Mesenchymal stem cell (in vitro differentiated cells and primary cell): ENCODE data around the gene SCFD2.

Experiments
- DNase-seq: peaks from one replicate; pipeline ENCODE4 v3.0.0-alpha.2; 2013
- H2AFZ ChIP-seq: one replicate; pipeline ENCODE4 v1.6.1; 2013; ENCODE audit warnings: low read depth, mild to moderate bottlenecking, control low read depth, inconsistent platforms, low read length, moderate library complexity
- H2AK5ac ChIP-seq: 2 replicates; pipeline ENCODE4 v1.6.1; 2013; ENCODE audit warnings: low read length, moderate library complexity, mild to moderate bottlenecking, inconsistent platforms; ENCODE audit not compliant: severe bottlenecking
- H2BK120ac ChIP-seq: one replicate; pipeline ENCODE4 v1.6.1; 2013; ENCODE audit warnings: low read depth, mild to moderate bottlenecking, inconsistent platforms, low read length, moderate library complexity
- H2BK12ac ChIP-seq, 2 experiments: one replicate each; pipeline ENCODE4 v1.6.1; 2013; ENCODE audit warnings: inconsistent platforms in 2 of 2, low read length in 2 of 2, mild to moderate bottlenecking in 2 of 2, moderate library complexity in 2 of 2, control low read depth in 1 of 2
- H2BK15ac ChIP-seq: one replicate; pipeline ENCODE4 v1.6.1; 2013; ENCODE audit warnings: mild to moderate bottlenecking, low read depth, inconsistent platforms; ENCODE audit not compliant: poor library complexity, severe bottlenecking
- H2BK5ac ChIP-seq: 2 replicates; pipeline ENCODE4 v1.6.1; 2013; ENCODE audit warnings: low read depth, mild to moderate bottlenecking, low read length, control low read depth, inconsistent platforms; ENCODE audit not compliant: poor library complexity, severe bottlenecking
- H3K14ac ChIP-seq, 2 experiments: one replicate each; pipeline ENCODE4 v1.6.1; 2013; ENCODE audit warnings: inconsistent platforms in 2 of 2, low read length in 2 of 2, control low read depth in 1 of 2, mild to moderate bottlenecking in 1 of 2, moderate library complexity in 1 of 2
- H3K18ac ChIP-seq, 2 experiments: one replicate each; pipeline ENCODE4 v1.6.1; 2013; ENCODE audit warnings: inconsistent platforms in 2 of 2, low read length in 2 of 2, control low read depth in 1 of 2, low read depth in 1 of 2, mild to moderate bottlenecking in 1 of 2
- H3K23ac ChIP-seq, 2 experiments: one replicate each; pipeline ENCODE4 v1.6.1; 2013; ENCODE audit warnings: inconsistent platforms in 2 of 2, low read length in 2 of 2, mild to moderate bottlenecking in 2 of 2, moderate library complexity in 2 of 2, control low read depth in 1 of 2
- H3K27ac ChIP-seq: 2 replicates; pipeline ENCODE4 v1.5.1; 2013; ENCODE audit warnings: mild to moderate bottlenecking, moderate library complexity, low read length, control low read depth, inconsistent platforms; ENCODE audit not compliant: poor library complexity, severe bottlenecking
- H3K27me3 ChIP-seq, 2 experiments: 2 replicates each; pipeline versions ENCODE4 v1.6.1 to v1.7.0; 2013; ENCODE audit warnings: low read length in 2 of 2, mild to moderate bottlenecking in 2 of 2, moderate library complexity in 2 of 2, control low read depth in 1 of 2, inconsistent platforms in 1 of 2; ENCODE audit not compliant: control insufficient read depth in 1 of 2, insufficient read depth in 1 of 2
- H3K36me3 ChIP-seq, 2 experiments: 2 replicates each; pipeline versions ENCODE4 v1.6.1 to v1.7.0; 2013; ENCODE audit warnings: low read length in 2 of 2, control low read depth in 1 of 2, inconsistent platforms in 1 of 2, low read depth in 1 of 2, mild to moderate bottlenecking in 1 of 2; ENCODE audit not compliant: insufficient read depth in 2 of 2, control insufficient read depth in 1 of 2
- H3K4ac ChIP-seq, 2 experiments: one replicate each; pipeline ENCODE4 v1.6.1; 2013; ENCODE audit warnings: inconsistent platforms in 2 of 2, low read length in 2 of 2, mild to moderate bottlenecking in 2 of 2, moderate library complexity in 2 of 2, control low read depth in 1 of 2, low read depth in 1 of 2
- H3K4me1 ChIP-seq: 2 replicates; pipeline ENCODE4 v1.6.1; 2013; ENCODE audit warnings: low read depth, low read length, control low read depth; ENCODE audit not compliant: control insufficient read depth, insufficient read depth
- H3K4me2 ChIP-seq: 2 replicates; pipeline ENCODE4 v1.6.1; 2013; ENCODE audit warnings: low read length, mild to moderate bottlenecking, inconsistent platforms; ENCODE audit not compliant: poor library complexity, severe bottlenecking
- H3K4me3 ChIP-seq, 2 experiments: 2 replicates each; pipeline versions ENCODE4 v1.5.1 to v1.7.0; 2013; ENCODE audit warnings: low read length in 2 of 2, mild to moderate bottlenecking in 2 of 2, control low read depth in 1 of 2, low read depth in 1 of 2; ENCODE audit not compliant: insufficient read depth in 1 of 2
- H3K79me1 ChIP-seq: replicated peaks from 2 replicates; pipeline ENCODE4 v1.6.1; 2013; ENCODE audit warnings: mild to moderate bottlenecking, control low read depth, low read length, inconsistent platforms; ENCODE audit not compliant: poor library complexity, severe bottlenecking
- H3K9ac ChIP-seq: 2 replicates; pipeline ENCODE4 v1.7.0; 2013; ENCODE audit warnings: mild to moderate bottlenecking, low read length, moderate library complexity
- H3K9me3 ChIP-seq: 2 replicates; pipeline ENCODE4 v1.7.0; 2013; ENCODE audit warnings: mild to moderate bottlenecking, low read length; ENCODE audit not compliant: control insufficient read depth
- H4K8ac ChIP-seq: one replicate; pipeline ENCODE4 v1.6.1; 2013; ENCODE audit warnings: inconsistent platforms, mild to moderate bottlenecking, low read length, moderate library complexity
- H4K91ac ChIP-seq: one replicate; pipeline ENCODE4 v1.6.1; 2013; ENCODE audit warnings: mild to moderate bottlenecking, low read length, inconsistent platforms
- WGBS: methylation state at CpG from one replicate; pipeline ENCODE4 v1.1.7; 2013; ENCODE audit warnings: mixed read lengths; 5-methylcytosine and 5-hydroxymethylcytosine counted together

SCFD2 gene

DNA sequence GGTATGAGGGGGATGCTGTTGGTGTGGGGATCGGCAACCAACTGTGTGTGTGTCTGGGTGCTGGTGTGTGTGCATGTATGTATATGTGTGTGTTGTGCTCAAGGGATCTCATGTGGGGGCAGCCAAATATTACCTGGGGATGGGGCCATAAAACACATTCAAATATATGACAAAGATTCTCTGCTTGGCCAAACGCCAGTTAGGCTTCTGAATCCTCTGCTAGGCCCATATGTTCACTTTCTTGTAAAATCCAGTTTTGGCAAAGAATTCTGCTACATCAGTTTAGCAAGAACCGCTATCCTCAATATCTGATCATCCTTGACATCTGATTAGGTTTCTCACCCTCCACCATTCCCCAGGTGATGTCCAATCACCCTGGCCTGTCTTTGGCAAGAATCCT is 397.2 kb downstream of the SCFD2 start:
- no peak overlapping the region for H3K9ac ChIP-seq
- H3K4me1 ChIP-seq, result no peaks in the 10 kb centered on the region
- DNase-seq, result no peak
- peak overlapping the region in 1 of 2 experiments; percentile 72 for H3K23ac ChIP-seq
- H2BK15ac ChIP-seq, result no peak overlapping the region
- H3K14ac ChIP-seq, result no peak overlapping the region
- no peak overlapping the region for H2BK120ac ChIP-seq
- no peaks in the 10 kb centered on the region for H3K9me3 ChIP-seq
- H3K18ac ChIP-seq, result no peak overlapping the region
- H2AFZ ChIP-seq, result no peak overlapping the region
- peaks cover 0 to 3% of the 10 kb centered on the region in 2 experiments for H3K36me3 ChIP-seq
- H2BK12ac ChIP-seq, result no peak overlapping the region
- H4K91ac ChIP-seq, result no peak overlapping the region
- WGBS, result 96% methylated on average over 3 of the region's 3 CpGs
- H2AK5ac ChIP-seq, result no peak overlapping the region
- no peak overlapping the region for H3K27ac ChIP-seq
- H3K27me3 ChIP-seq, result no peaks in the 10 kb centered on the region
- no peak overlapping the region for H4K8ac ChIP-seq
- H3K4ac ChIP-seq, result no peak overlapping the region
- no peak overlapping the region for H2BK5ac ChIP-seq
- H3K4me2 ChIP-seq, result no peak overlapping the region
- no peak overlapping the region for H3K4me3 ChIP-seq
- H3K79me1 ChIP-seq, result no peaks in the 10 kb centered on the region

DNA sequence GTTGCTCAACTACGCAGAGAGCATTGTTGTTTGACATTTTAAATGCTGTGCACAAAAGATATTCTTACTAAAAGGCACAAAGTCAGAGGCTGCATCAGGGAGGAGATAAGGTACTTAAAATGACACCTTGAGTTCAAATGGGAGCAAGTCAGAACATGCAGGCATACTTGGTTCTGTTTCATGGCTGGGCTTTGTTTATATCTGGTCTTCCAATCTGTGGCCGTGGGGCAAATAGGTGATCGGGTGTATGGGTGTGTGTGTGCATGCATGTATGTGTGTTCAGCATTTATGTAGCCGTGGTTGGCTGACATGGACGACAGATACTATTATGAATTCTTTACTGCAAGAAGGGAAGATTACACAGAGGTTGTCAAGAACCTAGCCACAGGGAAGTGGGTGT is 397.6 kb downstream of the SCFD2 start:
- Histone ChIP-seq H2BK120ac (no peak overlapping the region), H3K9me3 (no peaks in the 10 kb centered on the region), H3K4me2 (no peak overlapping the region), H3K4me3 (no peak overlapping the region), H3K14ac (no peak overlapping the region), H4K8ac (no peak overlapping the region), H3K4me1 (no peaks in the 10 kb centered on the region), H2BK5ac (no peak overlapping the region), H3K18ac (no peak overlapping the region), H2BK12ac (no peak overlapping the region), H4K91ac (no peak overlapping the region), H3K79me1 (no peaks in the 10 kb centered on the region), H3K4ac (no peak overlapping the region), H2AK5ac (no peak overlapping the region), H2BK15ac (no peak overlapping the region), H2AFZ (no peak overlapping the region), H3K27me3 (no peaks in the 10 kb centered on the region), H3K9ac (no peak overlapping the region), H3K23ac (no peak overlapping the region), H3K36me3 (peaks cover 0 to 3% of the 10 kb centered on the region in 2 experiments), H3K27ac (no peak overlapping the region)
- WGBS, result 98% methylated on average over 5 of the region's 5 CpGs
- no peak for DNase-seq

DNA sequence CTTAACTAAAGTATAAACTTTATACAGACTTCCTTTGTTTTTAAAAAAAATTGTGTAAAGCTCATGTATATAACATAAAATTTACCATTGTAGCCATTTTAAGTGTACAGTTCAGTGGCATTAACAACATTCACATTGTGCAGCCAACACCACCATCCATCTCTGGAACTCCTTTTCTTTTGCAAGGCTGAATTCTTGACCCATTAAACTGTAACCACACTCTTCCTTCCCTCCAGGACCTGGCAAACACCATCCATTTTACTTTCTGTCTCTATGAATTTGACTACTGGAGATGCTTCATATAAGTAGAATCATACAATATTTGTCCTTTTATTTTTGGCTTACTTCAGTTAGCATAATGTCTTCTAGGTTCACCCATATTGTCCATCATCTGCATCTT is 399.1 kb downstream of the SCFD2 start:
- Histone ChIP-seq H3K27me3 (no peaks in the 10 kb centered on the region), H3K4me3 (no peak overlapping the region), H2BK5ac (no peak overlapping the region), H3K23ac (no peak overlapping the region), H3K4ac (no peak overlapping the region), H2BK15ac (no peak overlapping the region), H3K9me3 (no peaks in the 10 kb centered on the region), H3K18ac (no peak overlapping the region), H3K27ac (no peak overlapping the region), H4K8ac (no peak overlapping the region), H2AK5ac (no peak overlapping the region), H3K14ac (no peak overlapping the region), H3K79me1 (no peaks in the 10 kb centered on the region), H2AFZ (no peak overlapping the region), H2BK12ac (no peak overlapping the region), H2BK120ac (no peak overlapping the region), H4K91ac (no peak overlapping the region), H3K36me3 (peaks cover 0 to 3% of the 10 kb centered on the region in 2 experiments), H3K9ac (no peak overlapping the region), H3K4me1 (no peaks in the 10 kb centered on the region), H3K4me2 (no peak overlapping the region)
- DNase-seq, result no peak

DNA sequence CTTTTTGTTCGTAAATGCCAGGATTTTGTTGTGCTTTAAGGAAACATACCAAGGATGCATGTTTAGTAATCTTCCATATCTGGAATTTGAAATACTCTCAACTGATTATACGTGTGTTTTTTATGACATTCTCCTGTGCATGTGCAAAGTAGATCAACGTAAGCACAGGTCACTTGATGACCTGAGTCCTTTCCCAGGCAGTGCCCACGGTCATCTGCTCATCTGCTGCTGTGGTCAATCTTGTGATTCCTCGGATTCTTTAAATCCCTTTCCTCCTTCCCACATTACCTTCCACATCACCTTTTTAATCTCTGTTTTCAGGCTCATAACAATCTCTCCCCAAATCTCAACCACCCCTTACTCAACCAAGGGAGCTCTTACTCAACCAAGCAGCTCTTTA is 399.7 kb downstream of the SCFD2 start:
- no peaks in the 10 kb centered on the region for H3K4me1 ChIP-seq
- no peak overlapping the region for H3K14ac ChIP-seq
- H3K27ac ChIP-seq, result no peak overlapping the region
- no peaks in the 10 kb centered on the region for H3K79me1 ChIP-seq
- H3K4me3 ChIP-seq, result no peak overlapping the region
- H4K91ac ChIP-seq, result no peak overlapping the region
- H3K9me3 ChIP-seq, result no peaks in the 10 kb centered on the region
- no peak overlapping the region for H3K9ac ChIP-seq
- no peak overlapping the region for H3K4me2 ChIP-seq
- no peak overlapping the region for H2BK15ac ChIP-seq
- H3K36me3 ChIP-seq, result peaks cover 0 to 3% of the 10 kb centered on the region in 2 experiments
- no peak overlapping the region for H2BK12ac ChIP-seq
- H2AFZ ChIP-seq, result no peak overlapping the region
- H3K23ac ChIP-seq, result no peak overlapping the region
- DNase-seq, result no peak
- H2AK5ac ChIP-seq, result no peak overlapping the region
- H3K27me3 ChIP-seq, result no peaks in the 10 kb centered on the region
- H2BK120ac ChIP-seq, result no peak overlapping the region
- WGBS, result 97% methylated on average over 5 of the region's 5 CpGs
- no peak overlapping the region for H4K8ac ChIP-seq
- H3K4ac ChIP-seq, result no peak overlapping the region
- H2BK5ac ChIP-seq, result no peak overlapping the region
- no peak overlapping the region for H3K18ac ChIP-seq
